ENCODE data around the gene TMEM217. TPM values are rescaled to one million over a fixed set of nuclear protein-coding genes. Genes with fewer than 3 reads are reported as not detected.

Gene TMEM217
- total RNA-seq, result 7.8 and 8.6 TPM in 2 replicates

DNA sequence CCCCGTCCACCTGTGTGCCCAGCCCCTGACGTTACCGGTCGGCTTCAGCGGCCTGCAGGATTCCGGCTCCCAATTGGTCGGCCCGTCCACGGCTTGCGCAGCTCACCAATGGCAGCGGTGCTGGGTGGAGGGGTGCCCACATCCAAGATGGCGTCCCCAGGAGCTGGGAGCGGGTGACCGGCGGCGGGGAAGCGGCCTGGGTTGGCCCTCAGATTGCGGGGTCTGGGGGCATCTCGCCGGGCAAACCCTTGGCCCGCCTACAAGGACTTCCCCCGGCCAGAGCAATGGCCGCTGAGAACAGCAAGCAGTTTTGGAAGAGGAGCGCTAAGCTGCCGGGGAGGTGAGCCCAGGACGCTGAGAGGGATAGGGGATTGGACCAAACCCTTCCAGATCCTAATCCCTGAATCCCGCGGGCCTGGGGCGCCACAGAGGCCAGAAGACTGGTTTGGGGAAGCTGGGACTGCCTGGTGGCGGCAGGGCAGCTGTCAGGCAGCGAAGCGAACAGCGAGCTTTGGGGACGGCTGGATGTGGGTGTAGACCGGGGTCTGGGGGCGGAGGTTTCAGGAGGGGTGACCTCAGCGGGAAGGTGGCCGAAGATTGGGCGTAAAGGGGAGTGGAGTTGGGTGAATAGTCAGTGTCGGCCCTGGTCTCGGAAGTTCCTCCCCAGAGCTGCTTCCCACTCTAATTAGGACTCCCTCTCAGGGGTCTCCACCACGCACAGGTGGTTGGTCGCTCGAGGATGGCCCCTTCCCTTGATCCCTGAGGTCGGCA is at the start of gene TMEM217, which contains the start of gene TBC1D22B:
Gene TMEM217 (minus strand): TSS at position 511 of the 771 bp plus-strand sequence. CDS start 39,114 bp downstream, outside the sequence.
Gene TBC1D22B (plus strand): TSS at position 139 of the 771 bp plus-strand sequence. CDS start 146 bp downstream, at position 285.

GRCh38 chr6:37169496-37170272 is 88.3 kb downstream of the TMEM217 start, which contains the start of gene PIM1:
PIM1 (plus strand) TSS chr6:37170152; CDS start chr6:37170576, 424 bp downstream.

Other genes with a start within 250 kb of the TMEM217 start
- gene PIM1, start 88.0 kb downstream of the TMEM217 start, total RNA-seq, result 1.4 and 3.6 TPM in 2 replicates
- gene TBC1D22B, start 372 bp downstream of the TMEM217 start, total RNA-seq, result 5.0 and 8.9 TPM in 2 replicates
- 25.5 and 31.6 TPM in 2 replicates for gene RNF8, start 95.8 kb upstream of the TMEM217 start, total RNA-seq
- gene CMTR1, start 175.1 kb upstream of the TMEM217 start, total RNA-seq, result 26.6 and 32.4 TPM in 2 replicates
- gene CCDC167, start 241.7 kb upstream of the TMEM217 start, total RNA-seq, result 18.9 and 31.6 TPM in 2 replicates